NCI-H2029 treated with DMSO at 0.1 percent for 48 hours (cell line): ENCODE data around the gene MRPS21.

Experiments used
- DNase-seq: peaks from one replicate; lab custom pipeline; 2025; lab: John Stamatoyannopoulos, UW

Gene MRPS21

GRCh38 chr1:150293433-150294253, at the start of gene MRPS21:
TSS of gene MRPS21 (plus strand) at chr1:150293861. CDS start at chr1:150294367, 506 bp downstream.
- DNase-seq: peak; percentile 90

- DNase-seq: no peak
Observed at GRCh38 chr1:150249936-150250335, 43.7 kb upstream of the MRPS21 start.

DNA sequence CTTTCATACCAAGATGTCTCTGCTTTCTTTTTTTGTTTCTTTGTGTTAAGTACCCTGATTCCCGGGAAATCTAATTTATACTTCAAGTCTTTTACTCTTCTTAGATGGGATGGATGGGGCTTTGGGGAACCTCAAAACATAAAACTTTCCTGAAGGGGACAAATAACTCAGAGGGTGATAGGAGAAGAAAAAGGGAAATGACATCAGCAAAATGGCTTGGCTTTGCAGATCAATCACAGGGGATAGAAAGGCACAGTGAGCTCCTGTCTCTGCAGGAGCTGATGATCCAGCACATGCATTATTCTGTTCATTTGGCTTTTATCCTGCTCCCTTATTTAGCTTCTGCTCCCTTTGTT, 37.5 kb upstream of the MRPS21 start:
- no peak for DNase-seq

DNA sequence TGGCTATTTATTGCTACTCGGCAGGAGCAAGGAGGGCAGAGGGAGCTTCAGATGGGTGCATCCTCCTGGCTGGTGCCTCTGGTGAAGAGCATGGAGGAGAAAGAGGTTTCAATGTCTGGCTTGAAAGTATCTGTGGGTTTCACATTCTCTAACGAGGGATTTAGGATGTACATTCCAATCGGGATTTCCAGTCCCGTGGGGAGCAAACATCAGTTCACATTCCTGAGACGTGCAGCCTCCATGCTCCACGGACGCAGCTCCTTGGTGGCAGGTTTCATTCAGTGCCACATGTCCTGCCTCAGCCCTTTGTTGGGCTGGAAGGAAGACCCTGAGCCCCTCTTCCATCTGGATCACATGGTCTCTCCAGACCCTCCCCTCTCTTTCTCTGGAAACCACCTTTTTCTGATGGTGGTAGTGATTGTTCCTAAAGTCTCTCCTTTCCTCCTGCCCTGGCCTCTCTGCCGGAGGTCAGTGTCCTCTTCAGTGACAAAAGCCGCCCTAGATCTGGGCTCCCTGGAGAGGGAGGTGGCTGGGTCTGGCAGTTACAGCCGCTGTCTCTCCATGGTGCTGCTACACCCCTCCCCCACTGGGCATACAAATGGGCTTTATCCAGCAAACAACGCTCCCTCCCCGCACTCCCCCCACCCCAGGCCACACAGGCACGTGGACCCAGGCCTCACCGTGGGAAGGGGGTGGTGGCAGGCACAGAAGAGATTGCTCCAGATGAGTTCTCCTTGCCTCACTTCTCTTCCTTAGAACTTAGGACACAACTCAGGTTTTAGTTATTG, 36.9 kb upstream of the MRPS21 start:
- DNase-seq: no peak

- no peak for DNase-seq
Observed at GRCh38 chr1:150257624-150258585, 35.8 kb upstream of the MRPS21 start, which contains the start of gene CA14. TSS of gene CA14 (plus strand) at chr1:150257774. CDS start at chr1:150258129, 355 bp downstream.

- no peak for DNase-seq
Observed at GRCh38 chr1:150259217-150259616, 34.4 kb upstream of the MRPS21 start.

DNA sequence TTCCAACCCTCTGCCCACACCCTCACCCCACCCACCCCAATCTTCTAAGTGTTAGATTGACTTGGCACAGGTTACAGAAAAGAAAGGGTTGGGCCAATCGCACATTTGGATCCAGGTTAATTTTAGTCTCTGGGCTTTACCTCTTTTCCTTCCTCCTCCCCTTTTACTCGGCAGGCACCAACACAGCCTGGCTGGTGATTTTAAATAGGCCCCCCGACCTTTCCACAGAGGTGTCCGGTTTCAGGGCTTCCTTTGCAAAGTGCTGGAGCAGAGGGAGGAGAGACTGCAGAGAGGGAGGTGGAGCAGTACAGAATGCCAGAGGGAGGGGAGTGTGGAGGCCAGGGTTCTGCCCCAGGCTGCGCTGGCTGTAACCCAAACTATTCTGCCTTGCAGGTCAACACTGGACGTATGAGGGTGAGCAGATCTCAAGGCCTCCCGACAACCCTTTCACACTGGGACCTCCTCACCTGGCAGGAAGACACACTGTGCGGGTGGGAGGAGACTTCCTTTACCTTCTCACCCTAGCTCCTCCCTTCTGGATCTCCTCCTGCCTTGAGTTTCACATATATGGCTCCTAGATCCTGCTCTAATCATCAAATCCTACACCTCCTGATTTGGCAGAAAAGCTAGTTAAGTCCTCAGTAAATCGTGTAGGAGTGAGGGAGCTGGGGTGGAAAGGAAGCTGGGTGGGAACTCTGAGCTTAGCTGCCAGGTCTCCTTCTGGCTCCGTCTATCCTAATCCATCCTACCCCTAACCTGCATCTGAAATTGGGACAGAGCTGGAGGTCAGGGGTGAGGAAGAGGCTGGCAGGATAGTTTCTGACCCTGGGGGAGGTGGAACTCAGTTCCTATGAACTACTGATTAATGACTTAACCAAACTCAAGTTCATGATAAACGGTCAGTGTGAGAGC, 33.6 kb upstream of the MRPS21 start:
- DNase-seq: peak; percentile 83

DNA sequence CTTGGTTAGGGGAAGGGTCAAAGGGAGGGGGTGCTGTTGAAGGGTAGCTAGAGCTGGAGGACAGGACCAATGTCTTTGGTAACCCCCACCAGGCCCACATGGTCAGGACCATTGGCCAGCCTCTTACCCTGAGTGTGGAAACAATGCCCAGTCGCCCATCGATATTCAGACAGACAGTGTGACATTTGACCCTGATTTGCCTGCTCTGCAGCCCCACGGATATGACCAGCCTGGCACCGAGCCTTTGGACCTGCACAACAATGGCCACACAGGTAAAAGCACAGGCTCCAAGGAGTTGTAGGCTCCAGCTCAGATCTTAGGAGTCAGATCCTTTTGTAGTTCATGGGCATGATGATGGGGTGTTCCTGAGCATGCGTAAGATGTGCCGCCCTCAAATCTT, 32.3 kb upstream of the MRPS21 start:
- DNase-seq: no peak

DNA sequence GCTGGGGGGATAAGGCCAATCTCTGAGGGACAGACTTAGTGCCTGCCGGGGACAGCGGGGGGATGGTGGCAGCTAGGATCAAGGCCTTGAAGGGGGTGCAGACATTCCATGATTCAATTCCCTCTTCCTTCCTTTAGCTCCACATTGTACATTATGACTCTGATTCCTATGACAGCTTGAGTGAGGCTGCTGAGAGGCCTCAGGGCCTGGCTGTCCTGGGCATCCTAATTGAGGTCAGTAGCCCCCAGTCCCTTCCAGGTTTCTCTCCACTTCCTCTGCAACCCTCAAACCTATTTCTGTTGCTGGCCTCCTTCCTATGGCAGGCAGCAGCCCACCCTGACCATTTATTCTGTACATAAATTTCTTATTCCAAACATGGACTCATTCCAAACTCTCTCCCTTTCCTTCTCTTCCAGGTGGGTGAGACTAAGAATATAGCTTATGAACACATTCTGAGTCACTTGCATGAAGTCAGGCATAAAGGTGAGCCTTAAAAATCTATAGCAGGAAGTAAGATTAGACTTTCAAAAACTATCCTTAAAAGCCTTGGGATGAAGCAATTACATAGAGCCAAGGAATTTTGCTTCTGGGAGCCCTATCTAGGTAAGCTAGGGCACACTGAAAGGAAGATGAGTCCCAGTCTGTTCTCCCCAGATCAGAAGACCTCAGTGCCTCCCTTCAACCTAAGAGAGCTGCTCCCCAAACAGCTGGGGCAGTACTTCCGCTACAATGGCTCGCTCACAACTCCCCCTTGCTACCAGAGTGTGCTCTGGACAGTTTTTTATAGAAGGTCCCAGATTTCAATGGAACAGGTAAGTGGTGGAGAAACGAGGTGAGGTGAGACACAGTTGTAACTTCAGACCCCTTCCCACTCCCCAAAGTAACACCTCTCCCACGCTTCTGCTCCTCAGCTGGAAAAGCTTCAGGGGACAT, 31.0 kb upstream of the MRPS21 start:
- DNase-seq: no peak

- DNase-seq: no peak
Observed at GRCh38 chr1:150263549-150263948, 30.1 kb upstream of the MRPS21 start.

- no peak for DNase-seq
Observed at GRCh38 chr1:150267896-150268295, 25.8 kb upstream of the MRPS21 start.

- DNase-seq: no peak
Observed at GRCh38 chr1:150268340-150268704, 25.3 kb upstream of the MRPS21 start.

GRCh38 chr1:150268705-150269403, 24.8 kb upstream of the MRPS21 start, which contains the start of gene APH1A:
TSS of gene APH1A (minus strand) at chr1:150269016. CDS start at chr1:150268810, 206 bp downstream.
- DNase-seq: peak; percentile 80

GRCh38 chr1:150269451-150269850, 24.2 kb upstream of the MRPS21 start:
- no peak for DNase-seq

DNA sequence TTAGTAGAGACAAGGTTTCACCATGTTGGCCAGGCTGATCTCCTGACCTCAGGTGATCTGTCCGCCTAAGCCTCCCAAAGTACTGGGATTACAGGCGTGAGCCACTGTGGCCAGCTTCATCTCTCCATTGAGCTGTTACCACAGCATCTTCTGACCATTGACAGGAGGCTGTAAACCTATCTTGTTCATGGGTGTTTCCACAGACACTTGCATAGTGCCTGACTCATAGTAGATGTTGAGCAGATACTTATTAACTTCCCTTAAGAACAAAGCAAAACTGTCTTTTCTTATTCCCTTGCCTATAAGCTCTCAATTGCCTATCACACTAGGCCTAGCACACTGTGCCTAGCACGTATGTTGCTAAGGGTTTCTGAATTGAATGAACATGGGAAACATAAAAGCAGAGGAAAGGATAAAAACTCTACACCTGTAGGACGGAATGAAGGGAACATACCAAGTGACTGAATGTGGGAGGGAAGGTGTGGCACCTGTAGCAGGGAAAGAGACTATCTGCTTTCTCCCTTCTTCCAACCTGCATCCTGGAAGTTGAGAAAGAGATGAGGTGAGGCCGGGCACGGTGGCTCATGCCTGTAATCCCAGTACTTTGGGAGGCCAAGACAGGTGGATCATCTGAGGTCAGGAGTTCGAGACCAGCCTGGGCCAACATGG, 22.2 kb upstream of the MRPS21 start:
- no peak for DNase-seq

DNA sequence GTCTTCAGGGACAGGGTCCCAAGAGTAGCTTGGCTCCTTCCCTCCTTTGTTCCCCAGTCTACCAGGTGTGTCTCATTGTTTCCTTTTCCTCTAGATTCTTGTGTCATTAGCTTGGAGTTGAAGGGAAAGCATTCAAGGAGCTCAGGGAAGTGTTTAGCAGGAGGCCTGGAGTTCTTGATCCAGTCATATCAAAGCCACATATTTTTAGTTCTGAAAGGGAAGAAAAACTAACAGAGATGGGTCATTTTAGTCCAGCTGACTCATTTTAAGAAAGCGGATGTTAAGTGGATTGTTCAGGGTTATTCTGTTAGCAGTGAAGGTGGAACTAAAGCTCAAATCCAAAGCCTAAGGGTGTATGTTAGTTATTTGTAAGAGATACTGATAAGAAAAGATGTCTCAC, 20.4 kb upstream of the MRPS21 start:
- DNase-seq: no peak

DNA sequence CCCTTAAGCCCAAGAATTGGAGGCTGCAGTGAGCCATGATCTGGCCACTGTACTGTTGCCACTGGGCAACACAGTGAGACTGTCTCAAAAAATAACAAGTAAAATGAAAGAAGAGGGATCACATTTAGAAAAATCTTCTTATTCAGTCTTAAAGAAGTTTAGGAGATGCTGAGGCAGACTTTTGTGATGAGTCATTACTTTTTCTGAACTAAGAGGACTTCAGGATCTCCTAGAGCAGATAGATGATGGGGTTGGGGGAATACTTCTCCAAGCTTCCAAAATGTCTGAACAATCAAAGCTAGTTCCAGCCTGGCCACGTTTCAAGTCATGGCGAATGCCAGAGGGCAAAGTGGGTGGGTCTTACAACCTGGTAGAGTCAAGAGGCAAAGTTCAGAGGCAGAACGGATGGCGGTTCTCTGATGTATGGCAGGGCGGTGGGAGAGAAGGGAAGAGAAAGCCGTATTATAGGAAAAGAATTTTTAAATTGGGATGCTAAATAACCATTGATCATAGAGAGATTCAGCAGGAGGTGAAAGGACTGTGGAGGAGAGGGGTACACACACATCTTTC, 13.4 kb upstream of the MRPS21 start:
- no peak for DNase-seq

DNA sequence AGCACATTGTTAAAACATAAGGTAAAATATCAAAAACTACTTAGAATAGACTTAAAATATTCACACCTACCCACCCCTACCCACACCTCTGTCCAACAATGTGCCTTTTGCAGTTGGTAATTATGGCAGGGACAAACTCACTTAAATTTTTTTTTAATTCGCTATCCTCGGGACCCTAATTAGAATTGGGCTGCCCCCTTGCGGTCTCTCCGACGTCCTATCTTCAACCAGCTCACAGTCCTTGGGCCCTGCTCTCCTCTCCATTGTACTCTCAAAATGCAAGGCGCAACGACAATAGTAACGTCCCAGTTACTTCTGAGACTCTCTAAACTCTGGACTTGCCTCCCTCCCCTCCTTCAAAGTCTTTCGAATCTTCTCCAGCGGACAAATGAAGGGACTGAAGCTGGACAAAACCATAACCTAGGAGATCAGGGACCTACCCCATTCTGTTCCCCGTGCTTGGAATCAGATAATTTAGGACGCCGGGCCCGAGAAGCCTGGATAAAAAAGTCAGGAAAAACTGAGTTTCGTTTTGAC, 12.4 kb upstream of the MRPS21 start:
- DNase-seq: peak; percentile 40
